Erythroblast (primary cell): ENCODE measurements around the gene ADGRD1.

Experiments
- DNase-seq, 2 experiments: peaks; one replicate each; lab custom pipeline; 2025; lab: John Stamatoyannopoulos, UW
- GATA1 ChIP-seq: IDR thresholded peaks from 2 replicates; pipeline ENCODE4 v1.6.1; 2011; ENCODE audit warnings: low read depth, mild to moderate bottlenecking, control low read depth, low read length, moderate library complexity
- POLR2A ChIP-seq: IDR thresholded peaks from 2 replicates; pipeline ENCODE4 v1.6.1; 2011; ENCODE audit warnings: mild to moderate bottlenecking, low read length

The ADGRD1 gene

DNA sequence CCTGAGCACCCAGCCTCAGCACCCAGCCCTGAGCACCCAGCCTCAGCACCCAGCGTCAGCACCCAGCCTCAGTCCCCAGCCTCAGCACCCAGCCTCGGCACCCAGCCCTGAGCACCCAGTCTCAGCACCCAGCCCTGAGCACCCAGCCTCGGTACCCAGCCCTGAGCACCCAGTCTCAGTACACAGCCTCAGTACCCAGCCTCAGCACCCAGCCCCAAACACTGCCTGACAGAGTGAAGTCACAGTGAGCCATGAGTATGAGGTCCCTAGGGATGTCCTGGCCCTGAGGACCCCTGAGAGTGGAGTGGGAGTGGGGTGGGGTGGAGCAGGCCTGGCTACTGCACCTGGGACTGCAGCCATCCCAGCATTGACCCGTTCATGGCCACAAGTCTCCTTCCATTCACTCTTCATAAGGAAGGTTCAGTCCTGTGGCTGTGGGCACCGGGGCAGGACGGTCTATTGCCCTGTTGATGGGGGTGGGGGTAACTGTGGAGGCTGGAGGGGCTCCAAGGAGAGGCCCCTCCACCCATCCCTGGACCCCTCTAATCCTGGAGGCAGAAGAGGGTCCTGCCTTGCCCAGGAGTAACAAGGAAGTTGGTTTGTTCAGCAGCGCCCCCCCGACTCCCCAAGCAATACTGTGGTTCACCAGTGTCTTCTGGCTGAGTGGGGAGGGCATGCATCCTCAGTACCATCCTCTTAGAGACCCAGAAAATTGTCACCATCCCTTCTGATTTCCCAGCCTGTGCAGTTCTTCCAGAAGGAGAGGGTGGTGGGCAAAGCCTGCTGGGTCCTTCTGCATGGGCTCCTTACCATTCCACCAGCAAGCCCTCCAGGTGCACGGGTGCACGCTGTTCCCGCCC, 140.5 kb downstream of the ADGRD1 start:
- DNase-seq = no peak

GRCh38 chr12:131094831-131095805, 141.4 kb downstream of the ADGRD1 start:
- DNase-seq = no peak
- TF ChIP-seq POLR2A (no peak), GATA1 (no peak)

More for the DNA sequence above, 140.5 kb downstream of the ADGRD1 start:
- no peak for TF ChIP-seq GATA1
- TF ChIP-seq POLR2A = no peak

- DNase-seq = no peak
- TF ChIP-seq GATA1 = no peak
- no peak for TF ChIP-seq POLR2A
Measured at GRCh38 chr12:131095826-131096680, 142.3 kb downstream of the ADGRD1 start.

GRCh38 chr12:131096681-131097181, 143.0 kb downstream of the ADGRD1 start:
- TF ChIP-seq GATA1 (no peak), POLR2A (no peak)
- DNase-seq = no peak

GRCh38 chr12:131097202-131098177, 143.8 kb downstream of the ADGRD1 start:
- no peak for DNase-seq
- TF ChIP-seq POLR2A = no peak
- no peak for TF ChIP-seq GATA1

DNA sequence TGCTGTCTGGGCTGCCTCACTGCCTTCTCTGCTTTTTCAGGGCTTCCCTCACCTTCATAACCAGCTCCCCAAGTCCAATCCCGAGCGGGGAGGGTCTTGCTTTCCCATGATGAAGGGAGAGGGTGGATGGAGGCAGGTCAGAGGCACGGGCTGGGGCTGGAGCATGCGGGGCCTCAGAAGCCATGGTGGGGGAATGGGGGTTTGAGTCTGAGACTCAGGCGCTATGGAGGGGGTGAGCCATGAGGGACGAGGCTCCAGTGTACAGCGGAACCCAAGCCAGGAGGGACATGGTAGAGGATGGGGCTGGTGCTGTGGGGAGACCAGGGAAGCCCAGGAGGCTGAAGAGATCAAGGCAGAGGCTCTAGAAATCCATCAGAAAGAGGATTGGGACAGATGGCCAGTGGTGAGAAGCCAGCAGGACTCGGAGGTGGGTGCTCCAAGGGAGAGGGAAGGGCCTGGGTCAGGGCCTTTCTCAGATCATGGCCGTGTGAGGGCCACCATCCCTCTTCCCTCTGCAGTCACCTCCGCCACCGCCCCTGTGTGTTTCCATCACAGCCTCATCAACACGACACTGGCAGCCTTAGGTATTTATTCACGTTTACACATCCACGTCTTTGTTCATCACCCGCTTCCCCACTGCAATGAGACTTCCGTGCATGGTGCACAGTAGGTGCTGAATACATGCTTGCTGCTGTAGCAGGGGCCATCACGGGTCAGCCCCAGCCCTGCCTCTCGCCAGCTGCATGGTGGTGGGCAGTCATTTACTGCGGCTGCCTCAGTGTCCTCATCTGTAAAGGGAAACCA, 144.7 kb downstream of the ADGRD1 start:
- DNase-seq = no peak
- TF ChIP-seq POLR2A (no peak), GATA1 (no peak)

DNA sequence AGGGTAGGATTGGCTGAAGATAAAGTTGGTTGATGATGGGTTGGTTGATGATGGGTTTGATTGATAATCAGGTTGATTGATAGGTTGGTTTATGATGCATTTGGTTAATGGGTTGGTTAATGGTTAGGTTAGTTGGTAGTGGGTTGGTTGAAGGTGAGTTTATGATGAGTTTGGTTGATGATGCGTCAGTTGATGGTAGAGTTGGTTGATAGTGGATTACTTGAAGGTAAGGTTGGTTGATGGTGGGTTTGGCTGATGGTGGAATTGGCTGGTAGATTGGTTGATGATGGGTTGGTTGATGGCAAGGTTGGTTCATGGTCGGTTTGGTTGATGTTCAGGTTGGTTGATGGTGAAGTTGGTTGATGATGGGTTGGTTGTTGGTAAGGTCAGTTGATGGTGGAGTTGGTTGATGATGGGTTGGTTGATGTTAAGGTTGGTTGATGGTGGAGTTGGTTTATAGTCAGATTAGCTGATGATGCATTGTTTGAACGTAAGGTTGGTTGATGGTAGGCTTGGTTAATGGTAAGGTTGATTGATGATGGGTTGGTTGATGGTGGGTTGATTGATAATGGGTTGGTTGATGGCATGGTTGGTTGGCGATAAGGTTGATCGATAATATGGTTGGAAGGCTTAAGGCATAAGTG, 146.4 kb downstream of the ADGRD1 start:
- DNase-seq = no peak
- no peak for TF ChIP-seq GATA1
- TF ChIP-seq POLR2A = no peak

GRCh38 chr12:131101006-131101405, 147.3 kb downstream of the ADGRD1 start:
- no peak for DNase-seq
- TF ChIP-seq GATA1 (no peak), POLR2A (no peak)

DNA sequence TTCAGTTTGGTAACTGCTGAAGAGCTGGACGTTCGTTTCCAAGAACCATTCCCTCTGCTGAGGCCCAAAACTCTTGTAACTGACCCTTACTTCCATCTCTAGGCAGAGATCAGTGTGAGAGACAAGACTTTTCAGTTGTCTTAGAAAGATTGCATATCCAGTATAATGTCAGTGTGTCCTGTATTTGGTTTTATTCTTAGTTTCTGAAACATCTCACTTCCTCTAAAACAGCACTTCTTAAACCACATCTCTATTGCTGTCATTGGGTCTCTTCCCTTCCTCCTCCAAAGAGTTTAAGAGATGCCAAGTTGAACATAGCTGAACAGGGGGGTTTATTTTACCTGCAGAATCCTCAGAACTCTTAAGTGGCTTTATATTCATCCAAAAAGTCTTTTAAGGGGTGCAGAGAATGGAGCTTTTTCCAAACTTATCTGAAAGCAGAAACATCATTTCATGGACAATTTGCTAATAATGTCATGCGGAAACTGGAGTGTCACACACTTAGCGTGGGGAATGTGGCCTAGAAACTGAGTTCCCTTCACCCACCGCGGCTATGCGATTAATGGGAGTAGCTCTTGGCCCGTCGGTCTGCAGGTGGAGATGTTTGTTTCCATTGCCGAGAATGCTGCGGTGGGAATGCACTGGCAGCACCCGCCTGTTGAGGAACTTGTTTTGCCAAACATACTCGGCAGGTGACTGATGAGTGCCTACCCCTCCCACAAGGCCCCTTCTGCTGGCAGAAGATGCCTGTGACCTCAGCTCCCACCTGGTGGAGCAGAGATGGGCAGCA, 148.2 kb downstream of the ADGRD1 start:
- no peak for DNase-seq
- no peak for TF ChIP-seq POLR2A
- TF ChIP-seq GATA1 = no peak

GRCh38 chr12:131102493-131102931, 148.8 kb downstream of the ADGRD1 start:
- no peak for TF ChIP-seq POLR2A
- no peak for TF ChIP-seq GATA1
- DNase-seq = no peak
